Ureter (tissue), 1 donor: ENCODE results near the gene GJD3. TPM values are rescaled to one million over a fixed set of nuclear protein-coding genes. Genes with fewer than 3 reads are reported as not detected.
"Not testable (repeated sequence)": the region's sequence is repeated elsewhere in the genome, so short reads cannot be mapped to it uniquely, and the experiment has no call there.

ENCODE experiments used
- DNase-seq: peaks from one replicate; pipeline ENCODE4 v3.0.0-alpha.2; 2020; ENCODE audit warnings: low spot score
- total RNA-seq: library from RNA; stranded (reverse); gene quantifications from one replicate; pipeline ENCODE4 v1.2.4, GENCODE V29; 2023
- donor health status: DM: yes; HTN: yes; CAD: no.

Gene GJD3
- total RNA-seq: 2.0 TPM

- DNase-seq: no peak
Measured at GRCh38 chr17:40364121-40364861, at the start of gene GJD3. GJD3 (minus strand) TSS chr17:40364737; CDS start chr17:40363815, 922 bp downstream.

- DNase-seq: not testable (repeated sequence)
Measured at GRCh38 chr17:40414312-40414711, 49.8 kb upstream of the GJD3 start.

- no peak for DNase-seq
Measured at GRCh38 chr17:40412880-40413279, 48.3 kb upstream of the GJD3 start.

- no peak for DNase-seq
Measured at GRCh38 chr17:40411821-40412220, 47.3 kb upstream of the GJD3 start.

- DNase-seq: no peak
Measured at GRCh38 chr17:40410082-40410481, 45.5 kb upstream of the GJD3 start.

- DNase-seq: not testable (repeated sequence)
Measured at GRCh38 chr17:40409540-40409939, 45.0 kb upstream of the GJD3 start.

GRCh38 chr17:40407460-40407859 is 42.9 kb upstream of the GJD3 start:
- DNase-seq: no peak

GRCh38 chr17:40404003-40404402 is 39.5 kb upstream of the GJD3 start:
- no peak for DNase-seq

GRCh38 chr17:40402668-40403067 is 38.1 kb upstream of the GJD3 start:
- no peak for DNase-seq

- no peak for DNase-seq
Measured at GRCh38 chr17:40399185-40399584, 34.6 kb upstream of the GJD3 start.

GRCh38 chr17:40386555-40386954 is 22.0 kb upstream of the GJD3 start:
- DNase-seq: not testable (repeated sequence)

GRCh38 chr17:40382251-40382650 is 17.7 kb upstream of the GJD3 start:
- no peak for DNase-seq

GRCh38 chr17:40378966-40379365 is 14.4 kb upstream of the GJD3 start:
- no peak for DNase-seq

GRCh38 chr17:40377832-40378231 is 13.3 kb upstream of the GJD3 start:
- no peak for DNase-seq

GRCh38 chr17:40376541-40376940 is 12.0 kb upstream of the GJD3 start:
- not testable (repeated sequence) for DNase-seq

GRCh38 chr17:40375786-40376185 is 11.2 kb upstream of the GJD3 start:
- not testable (repeated sequence) for DNase-seq

GRCh38 chr17:40374821-40375498 is 10.4 kb upstream of the GJD3 start:
- DNase-seq: no peak

GRCh38 chr17:40373999-40374398 is 9.5 kb upstream of the GJD3 start:
- no peak for DNase-seq

- DNase-seq: no peak
Measured at GRCh38 chr17:40373324-40373723, 8.8 kb upstream of the GJD3 start.

- not testable (repeated sequence) for DNase-seq
Measured at GRCh38 chr17:40372644-40373043, 8.1 kb upstream of the GJD3 start.

GRCh38 chr17:40372031-40372430 is 7.5 kb upstream of the GJD3 start:
- no peak for DNase-seq

- no peak for DNase-seq
Measured at GRCh38 chr17:40371261-40371929, 6.9 kb upstream of the GJD3 start.

GRCh38 chr17:40369923-40370322 is 5.4 kb upstream of the GJD3 start:
- no peak for DNase-seq
